HG02981 (cell line): ENCODE results near the gene UGT1A3.

ENCODE experiments used
- ATAC-seq: cut with Tn5 transposase; IDR thresholded peaks from one replicate; pipeline ENCODE4 v1.9.1; 2021; ENCODE audit warnings: mild to moderate bottlenecking, moderate library complexity; ENCODE audit not compliant: unreplicated experiment

Gene UGT1A3

GRCh38 chr2:233756429-233757081 is 27.7 kb downstream of the UGT1A3 start:
- no peak for ATAC-seq

GRCh38 chr2:233758141-233758540 is 29.3 kb downstream of the UGT1A3 start:
- ATAC-seq, result no peak

GRCh38 chr2:233758849-233759248 is 30.0 kb downstream of the UGT1A3 start:
- no peak for ATAC-seq

- ATAC-seq, result no peak
Observed at GRCh38 chr2:233760043-233760442, 31.2 kb downstream of the UGT1A3 start, which contains the start of gene UGT1A1. Gene UGT1A1 (plus strand): TSS chr2:233760270. CDS start chr2:233760288, 18 bp downstream.

- ATAC-seq, result no peak
Observed at GRCh38 chr2:233761040-233761769, 32.4 kb downstream of the UGT1A3 start.

- ATAC-seq, result no peak
Observed at GRCh38 chr2:233764264-233764663, 35.4 kb downstream of the UGT1A3 start.

GRCh38 chr2:233764761-233765160 is 35.9 kb downstream of the UGT1A3 start:
- ATAC-seq, result no peak

GRCh38 chr2:233766416-233766815 is 37.6 kb downstream of the UGT1A3 start:
- ATAC-seq, result no peak

- no peak for ATAC-seq
Observed at GRCh38 chr2:233768076-233768475, 39.2 kb downstream of the UGT1A3 start.

GRCh38 chr2:233769260-233769659 is 40.4 kb downstream of the UGT1A3 start:
- ATAC-seq, result no peak

GRCh38 chr2:233772153-233772552 is 43.3 kb downstream of the UGT1A3 start:
- ATAC-seq, result no peak

- no peak for ATAC-seq
Observed at GRCh38 chr2:233772583-233772982, 43.7 kb downstream of the UGT1A3 start.

- ATAC-seq, result no peak
Observed at GRCh38 chr2:233773854-233774253, 45.0 kb downstream of the UGT1A3 start.

GRCh38 chr2:233775414-233775813 is 46.6 kb downstream of the UGT1A3 start:
- no peak for ATAC-seq

GRCh38 chr2:233778030-233778429 is 49.2 kb downstream of the UGT1A3 start, which contains the start of gene MROH2A:
Gene MROH2A (plus strand): TSS chr2:233778330. CDS start chr2:233779359, 1,029 bp downstream.
- ATAC-seq, result no peak

GRCh38 chr2:233779722-233780121 is 50.9 kb downstream of the UGT1A3 start:
- no peak for ATAC-seq

- ATAC-seq, result no peak
Observed at GRCh38 chr2:233780771-233781170, 51.9 kb downstream of the UGT1A3 start.

- no peak for ATAC-seq
Observed at GRCh38 chr2:233789554-233789953, 60.7 kb downstream of the UGT1A3 start.

- ATAC-seq, result no peak
Observed at GRCh38 chr2:233791151-233791882, 62.5 kb downstream of the UGT1A3 start.

- no peak for ATAC-seq
Observed at GRCh38 chr2:233791883-233792329, 63.1 kb downstream of the UGT1A3 start.

GRCh38 chr2:233792720-233793119 is 63.9 kb downstream of the UGT1A3 start:
- ATAC-seq, result no peak
